Muscle layer of duodenum (tissue), 2 donors: Measurements from ENCODE around the gene PRDM16.

Experiments
- H3K27ac ChIP-seq: one replicate; pipeline ENCODE4 v1.7.0; 2013; ENCODE audit warnings: mild to moderate bottlenecking, low read length
- H3K27me3 ChIP-seq: one replicate; pipeline ENCODE4 v1.7.0; 2013; ENCODE audit warnings: low read depth, mild to moderate bottlenecking, control low read depth, low read length
- H3K36me3 ChIP-seq, 2 donors: one replicate each; pipeline ENCODE4 v1.7.0; 2013; ENCODE audit warnings: low read length in 2 of 2, control low read depth in 1 of 2, mild to moderate bottlenecking in 1 of 2; ENCODE audit not compliant: insufficient read depth in 2 of 2, control insufficient read depth in 1 of 2
- H3K4me1 ChIP-seq, 2 donors: one replicate each; pipeline ENCODE4 v1.7.0; 2013; ENCODE audit warnings: low read length in 2 of 2, mild to moderate bottlenecking in 2 of 2, control low read depth in 1 of 2, moderate library complexity in 1 of 2; ENCODE audit not compliant: insufficient read depth in 2 of 2, control insufficient read depth in 1 of 2
- H3K4me3 ChIP-seq, 2 donors: one replicate each; pipeline ENCODE4 v1.7.0; 2013; ENCODE audit warnings: low read length in 2 of 2, low read depth in 1 of 2, mild to moderate bottlenecking in 1 of 2
- H3K9me3 ChIP-seq, 2 donors: one replicate each; pipeline ENCODE4 v1.7.0; 2013; ENCODE audit warnings: low read length in 2 of 2, control low read depth in 1 of 2, mild to moderate bottlenecking in 1 of 2; ENCODE audit not compliant: control insufficient read depth in 1 of 2
- donor health status: healthy.

Gene PRDM16

GRCh38 chr1:3365523-3366125 lies 296.6 kb downstream of the PRDM16 start:
- H3K4me3 ChIP-seq: no peak overlapping the region

GRCh38 chr1:3366126-3367051 lies 297.4 kb downstream of the PRDM16 start:
- Histone ChIP-seq H3K27ac (no peak overlapping the region), H3K36me3 (no peaks in the 10 kb centered on the region), H3K4me1 (peaks cover 0 to 17% of the 10 kb centered on the region in 2 donors), H3K9me3 (no peaks in the 10 kb centered on the region), H3K27me3 (no peaks in the 10 kb centered on the region), H3K4me3 (no peak overlapping the region)

More at GRCh38 chr1:3365523-3366125, 296.6 kb downstream of the PRDM16 start:
- H3K27ac ChIP-seq: no peak overlapping the region
- peaks cover 0 to 17% of the 10 kb centered on the region in 2 donors for H3K4me1 ChIP-seq
- H3K9me3 ChIP-seq: no peaks in the 10 kb centered on the region
- no peaks in the 10 kb centered on the region for H3K36me3 ChIP-seq
- H3K27me3 ChIP-seq: no peaks in the 10 kb centered on the region

GRCh38 chr1:3367376-3367775 lies 298.4 kb downstream of the PRDM16 start:
- Histone ChIP-seq H3K27ac (no peak overlapping the region), H3K36me3 (no peaks in the 10 kb centered on the region), H3K4me1 (peaks cover 0 to 17% of the 10 kb centered on the region in 2 donors), H3K4me3 (no peak overlapping the region), H3K27me3 (no peaks in the 10 kb centered on the region), H3K9me3 (no peaks in the 10 kb centered on the region)

DNA sequence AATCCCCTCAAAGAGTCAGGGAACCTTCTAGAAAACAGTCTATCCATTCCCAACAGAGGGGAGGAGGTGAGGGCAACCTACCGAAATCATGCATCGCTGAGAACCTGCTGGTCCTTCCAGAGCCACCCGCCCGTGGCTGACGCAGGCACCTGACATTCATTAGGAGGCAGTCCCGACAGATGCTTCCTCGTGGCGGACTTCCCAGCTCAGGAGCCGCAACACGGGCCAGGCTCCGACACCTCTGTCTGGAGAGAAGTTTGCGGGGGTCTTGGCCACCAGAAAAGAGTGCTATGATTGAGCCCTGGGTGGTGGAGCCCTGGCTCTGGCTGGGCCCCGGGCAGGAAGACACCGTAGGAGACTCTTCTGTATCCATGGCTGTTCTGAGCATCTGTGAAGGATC lies 299.1 kb downstream of the PRDM16 start:
- Histone ChIP-seq H3K27ac (no peak overlapping the region), H3K27me3 (no peaks in the 10 kb centered on the region), H3K9me3 (no peaks in the 10 kb centered on the region), H3K4me1 (peaks cover 0 to 17% of the 10 kb centered on the region in 2 donors), H3K4me3 (no peak overlapping the region), H3K36me3 (no peaks in the 10 kb centered on the region)

- peaks cover 0 to 17% of the 10 kb centered on the region in 2 donors for H3K4me1 ChIP-seq
- no peaks in the 10 kb centered on the region for H3K27me3 ChIP-seq
- H3K27ac ChIP-seq: peak overlapping the region; percentile 77
- H3K36me3 ChIP-seq: no peaks in the 10 kb centered on the region
- no peak overlapping the region for H3K4me3 ChIP-seq
- no peaks in the 10 kb centered on the region for H3K9me3 ChIP-seq
These were observed 299.9 kb downstream of the PRDM16 start for GRCh38 chr1:3368711-3369445.

- Histone ChIP-seq H3K9me3 (no peaks in the 10 kb centered on the region), H3K27ac (peak overlapping the region; percentile 77), H3K36me3 (no peaks in the 10 kb centered on the region), H3K4me1 (peaks cover 0 to 17% of the 10 kb centered on the region in 2 donors), H3K27me3 (no peaks in the 10 kb centered on the region), H3K4me3 (no peak overlapping the region)
These were observed 300.6 kb downstream of the PRDM16 start for GRCh38 chr1:3369446-3370076.

DNA sequence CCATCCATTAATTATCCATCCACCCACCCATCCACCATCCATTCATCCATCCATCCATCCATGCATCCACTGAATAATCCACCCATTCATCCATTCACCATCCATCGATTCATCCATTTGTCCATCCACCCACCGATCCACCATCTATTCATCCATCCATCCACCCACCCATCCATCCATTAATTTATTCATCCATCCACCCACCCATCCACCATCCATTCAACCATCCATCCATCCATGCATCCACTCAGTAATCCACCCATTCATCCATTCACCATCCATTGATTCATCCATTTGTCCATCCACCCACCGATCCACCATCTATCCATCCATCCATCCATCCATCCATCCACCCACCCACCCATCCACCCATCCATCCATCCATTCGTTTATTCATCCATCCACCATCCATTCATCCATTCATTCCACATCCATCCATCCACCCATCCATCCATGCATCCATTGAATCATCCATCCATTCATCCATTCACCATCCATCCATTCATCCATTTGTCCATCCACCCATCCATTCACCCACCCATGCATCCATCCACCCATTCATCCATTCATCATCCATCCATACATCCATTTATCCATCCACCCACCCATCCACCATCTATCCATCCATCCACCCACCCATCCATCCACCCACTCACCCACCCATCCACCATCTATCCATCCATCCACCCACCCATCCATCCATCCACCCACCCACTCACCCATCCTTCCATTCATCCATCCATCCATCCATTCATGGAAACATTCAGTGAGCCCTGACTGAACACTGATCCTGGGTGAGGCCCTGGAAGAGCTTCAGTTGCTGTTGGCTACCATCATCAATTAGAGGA lies 302.1 kb downstream of the PRDM16 start:
- Histone ChIP-seq H3K36me3 (no peaks in the 10 kb centered on the region), H3K4me1 (peaks cover 0 to 9% of the 10 kb centered on the region in 2 donors), H3K4me3 (no peak overlapping the region), H3K9me3 (no peaks in the 10 kb centered on the region), H3K27me3 (no peaks in the 10 kb centered on the region), H3K27ac (no peak overlapping the region)

GRCh38 chr1:3372317-3372716 lies 303.3 kb downstream of the PRDM16 start:
- Histone ChIP-seq H3K27ac (no peak overlapping the region), H3K27me3 (no peaks in the 10 kb centered on the region), H3K4me1 (peaks cover 0 to 6% of the 10 kb centered on the region in 2 donors), H3K4me3 (no peak overlapping the region), H3K36me3 (no peaks in the 10 kb centered on the region), H3K9me3 (no peaks in the 10 kb centered on the region)

DNA sequence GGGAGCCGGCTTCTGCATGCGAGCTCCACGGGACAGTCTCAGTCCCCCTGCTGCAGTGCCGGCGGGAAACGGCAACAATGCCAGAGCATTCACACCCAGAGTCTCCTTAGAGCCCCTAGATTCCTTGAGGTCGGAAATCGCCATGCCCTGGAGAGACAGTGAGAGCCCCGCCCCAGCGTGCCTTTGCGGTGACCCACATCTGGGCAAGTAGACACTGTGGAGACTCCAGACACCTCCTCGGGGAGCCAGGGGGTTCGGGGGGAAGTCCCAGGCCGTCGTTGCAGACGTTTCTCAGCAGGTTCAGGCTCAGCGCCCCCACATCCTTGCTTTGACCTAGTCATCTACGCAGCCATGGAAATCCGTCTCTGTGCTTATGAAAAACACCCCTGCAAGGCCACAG lies 304.2 kb downstream of the PRDM16 start:
- no peaks in the 10 kb centered on the region for H3K36me3 ChIP-seq
- peaks cover 0 to 6% of the 10 kb centered on the region in 2 donors for H3K4me1 ChIP-seq
- H3K9me3 ChIP-seq: no peaks in the 10 kb centered on the region
- no peak overlapping the region for H3K27ac ChIP-seq
- no peaks in the 10 kb centered on the region for H3K27me3 ChIP-seq
- H3K4me3 ChIP-seq: no peak overlapping the region

DNA sequence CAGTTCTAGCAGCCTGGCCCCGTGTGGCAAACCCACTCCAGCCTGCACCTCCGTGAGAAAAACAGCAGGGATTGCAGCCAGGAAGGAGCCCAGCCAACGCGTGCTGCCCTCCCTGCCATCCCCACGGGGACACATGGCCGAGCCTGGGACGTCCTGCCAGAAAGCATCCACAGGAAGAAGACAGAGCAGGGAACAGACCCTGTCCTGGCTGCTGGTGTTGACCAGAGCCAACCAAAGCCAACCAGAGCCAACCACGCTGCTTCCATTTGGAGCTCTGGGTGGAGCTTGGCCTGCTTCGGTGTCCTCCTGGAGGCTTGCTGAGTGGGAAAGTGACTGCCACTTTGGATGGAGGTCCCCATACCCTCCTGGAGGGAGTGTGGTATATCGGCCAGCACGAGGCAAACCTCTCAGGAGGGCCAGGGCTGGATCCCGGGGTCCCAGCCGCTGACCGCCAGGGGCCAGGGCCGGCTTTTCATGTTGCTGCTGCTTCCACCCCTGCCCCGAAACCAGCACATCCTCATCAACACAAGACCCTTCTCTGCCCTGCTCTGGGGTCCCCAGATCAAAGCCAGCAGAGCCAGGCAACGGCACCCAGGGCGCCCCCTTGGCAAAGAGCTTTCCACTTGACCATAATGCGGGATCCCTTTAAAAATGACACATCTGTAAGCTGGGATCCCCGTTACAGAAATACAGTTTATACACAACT lies 304.9 kb downstream of the PRDM16 start:
- no peaks in the 10 kb centered on the region for H3K27me3 ChIP-seq
- no peaks in the 10 kb centered on the region for H3K9me3 ChIP-seq
- no peak overlapping the region for H3K27ac ChIP-seq
- no peak overlapping the region for H3K4me3 ChIP-seq
- no peaks in the 10 kb centered on the region for H3K36me3 ChIP-seq
- H3K4me1 ChIP-seq: peaks cover 0 to 6% of the 10 kb centered on the region in 2 donors
